NCI-H2081 (cell line): Measurements from ENCODE around the gene SULT1A3.
A peak's percentile ranks its signal among the peaks of the same experiment; 100 is the strongest.
"Not testable (repeated sequence)": the region's sequence is repeated elsewhere in the genome, so short reads cannot be mapped to it uniquely, and the experiment has no call there.

Experiments
- DNase-seq, 2 experiments: peaks; one replicate each; lab custom pipeline; 2025; lab: John Stamatoyannopoulos, UW

Gene SULT1A3

DNA sequence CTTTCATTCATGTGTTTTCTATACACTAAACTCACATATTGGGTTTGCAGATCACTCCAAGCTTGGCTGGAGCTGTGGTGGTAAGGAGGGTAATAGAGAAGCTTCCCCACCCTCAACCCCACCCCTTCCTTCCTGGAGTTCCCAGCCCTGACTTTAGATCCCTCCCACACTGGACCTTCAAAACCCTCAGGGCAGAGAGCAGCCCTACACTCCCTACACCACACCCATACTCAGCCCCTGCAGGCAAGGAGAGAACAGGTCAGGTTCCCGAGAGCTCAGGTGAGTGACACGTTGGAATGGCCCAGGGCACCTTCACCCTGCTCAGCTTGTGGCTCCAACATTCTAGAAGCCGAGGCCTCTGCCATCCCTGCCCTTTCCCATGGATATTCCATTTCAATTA is at the start of gene SULT1A3:
TSS of gene SULT1A3 (plus strand) at position 207 of the 400 bp plus-strand sequence. CDS start 1,474 bp downstream, outside the sequence.
- not testable (repeated sequence) for DNase-seq

DNA sequence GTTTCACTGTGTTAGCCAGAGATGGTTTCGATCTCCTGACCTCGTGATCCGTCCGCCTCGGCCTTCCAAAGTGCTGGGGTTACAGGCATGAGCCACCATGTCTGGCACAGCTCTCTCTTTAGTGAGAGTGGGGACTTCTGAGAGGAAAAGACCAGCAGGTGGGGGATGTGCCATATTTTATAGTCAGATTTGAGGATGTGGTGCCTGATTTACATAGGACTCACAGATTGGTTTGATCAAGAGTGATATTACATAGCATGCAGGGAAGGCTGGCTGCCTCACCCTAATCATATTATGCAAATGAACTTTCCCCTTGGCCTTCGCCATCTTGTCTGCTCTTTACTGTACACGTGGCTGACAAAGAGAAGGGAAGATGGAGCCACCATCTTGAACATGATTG is 48.0 kb upstream of the SULT1A3 start:
- DNase-seq, result no peak

DNA sequence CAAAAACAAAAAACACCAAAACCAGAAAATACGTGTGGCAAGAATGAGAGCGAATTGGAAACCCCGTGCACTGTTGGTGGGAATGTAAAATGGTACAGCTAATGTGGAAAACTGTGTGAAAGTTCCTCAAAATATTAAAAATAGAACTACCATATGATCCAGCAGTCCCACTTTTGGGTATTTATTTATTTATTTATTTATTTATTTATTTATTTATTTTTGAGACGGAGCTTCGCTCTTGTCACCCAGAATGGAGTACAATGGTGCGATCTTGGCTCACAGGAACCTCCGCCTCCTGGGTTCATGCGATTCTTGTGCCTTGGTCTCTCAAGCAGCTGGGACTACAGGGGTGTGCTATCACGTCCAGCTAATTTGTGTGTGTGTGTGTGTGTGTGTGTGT is 46.5 kb upstream of the SULT1A3 start:
- no peak for DNase-seq

DNA sequence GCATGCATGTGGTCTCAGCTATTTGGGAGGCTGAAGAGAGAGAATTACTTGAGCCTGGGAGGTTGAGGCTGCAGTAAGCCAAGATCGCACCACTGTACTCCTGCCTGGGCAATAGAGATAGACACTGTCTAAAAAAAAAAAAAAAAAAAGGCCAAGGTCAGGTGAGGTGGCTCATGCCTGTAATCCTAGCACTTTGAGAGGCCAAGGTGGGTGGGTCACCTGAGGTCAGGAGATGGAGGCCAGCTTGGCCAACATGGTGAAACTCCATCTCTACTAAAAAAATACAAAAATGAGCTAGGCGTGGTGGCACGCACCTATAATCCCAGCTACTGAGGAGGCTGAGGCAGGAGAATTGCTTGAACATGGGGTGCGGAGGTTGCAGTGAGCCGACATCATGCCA is 43.9 kb upstream of the SULT1A3 start:
- no peak for DNase-seq

DNA sequence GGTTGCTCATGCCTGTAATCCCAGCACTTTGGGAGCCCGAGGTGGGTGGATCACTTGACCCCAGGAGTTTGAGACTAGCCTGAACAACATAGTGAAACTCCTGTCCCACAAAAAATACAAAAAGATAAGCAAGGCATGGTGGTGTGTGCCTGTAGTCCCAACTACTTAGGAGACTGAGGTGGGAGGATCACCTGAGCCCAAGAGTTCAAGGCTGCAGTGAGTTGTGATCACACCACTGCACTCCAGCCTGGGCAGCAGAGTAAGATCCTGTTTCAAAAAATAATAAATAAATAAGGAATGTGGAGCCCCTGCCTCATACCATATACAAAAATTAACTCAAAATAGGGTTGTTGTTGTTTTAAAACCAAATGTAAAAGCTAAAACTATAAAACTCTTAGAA is 41.8 kb upstream of the SULT1A3 start:
- no peak for DNase-seq

DNA sequence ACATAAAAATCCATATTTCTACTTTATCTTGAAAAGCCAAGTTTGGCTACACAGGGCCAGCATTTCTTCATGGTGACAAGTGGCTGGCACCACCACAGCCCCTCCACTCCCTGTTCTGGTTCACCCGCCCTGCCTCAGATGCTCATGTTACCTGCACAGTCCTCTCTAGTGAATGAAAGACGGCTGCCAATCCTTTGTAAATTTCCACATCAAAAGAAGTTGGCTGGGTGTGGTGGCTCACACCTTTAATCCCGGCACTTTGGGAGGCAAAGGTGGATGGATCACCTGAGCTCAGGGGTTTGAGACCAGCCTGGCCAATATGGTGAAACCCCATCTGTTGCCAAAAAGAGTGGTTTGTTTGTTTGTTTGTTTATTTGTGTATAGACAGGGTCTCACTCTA is 35.5 kb upstream of the SULT1A3 start:
- DNase-seq, result no peak

DNA sequence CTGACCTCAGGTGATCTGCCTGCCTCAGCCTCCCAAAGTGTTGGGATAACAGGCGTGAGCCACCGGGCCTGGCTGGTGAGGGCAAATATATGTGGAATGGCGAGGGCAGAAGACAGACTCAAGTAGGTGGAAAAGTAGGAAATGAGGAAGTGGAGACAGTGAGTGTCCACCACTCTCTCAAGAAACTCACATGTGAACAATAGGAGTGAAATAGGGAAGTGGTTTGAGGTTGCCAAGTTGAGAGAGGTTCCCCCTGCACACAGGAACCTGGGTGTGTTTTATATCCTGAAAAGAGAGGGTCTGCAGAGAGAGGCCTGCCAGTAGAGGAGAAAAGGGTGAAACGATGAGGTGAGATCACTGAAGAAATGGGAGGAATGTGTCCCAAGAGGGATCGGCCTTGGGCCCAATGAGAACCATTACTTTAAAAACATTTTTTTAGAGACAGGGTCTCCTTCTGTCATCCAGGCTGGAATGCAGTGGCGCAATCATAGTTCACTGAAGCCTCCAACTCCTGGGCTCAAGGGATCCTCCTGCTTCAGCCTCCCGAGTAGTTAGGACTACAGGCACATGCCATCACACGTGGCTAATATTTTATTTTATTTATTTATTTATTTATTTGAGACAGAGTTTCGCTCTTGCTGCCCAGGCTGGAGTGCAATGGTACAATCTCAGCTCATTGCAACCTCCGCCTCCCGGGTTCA is 32.7 kb upstream of the SULT1A3 start:
- DNase-seq, result no peak

DNA sequence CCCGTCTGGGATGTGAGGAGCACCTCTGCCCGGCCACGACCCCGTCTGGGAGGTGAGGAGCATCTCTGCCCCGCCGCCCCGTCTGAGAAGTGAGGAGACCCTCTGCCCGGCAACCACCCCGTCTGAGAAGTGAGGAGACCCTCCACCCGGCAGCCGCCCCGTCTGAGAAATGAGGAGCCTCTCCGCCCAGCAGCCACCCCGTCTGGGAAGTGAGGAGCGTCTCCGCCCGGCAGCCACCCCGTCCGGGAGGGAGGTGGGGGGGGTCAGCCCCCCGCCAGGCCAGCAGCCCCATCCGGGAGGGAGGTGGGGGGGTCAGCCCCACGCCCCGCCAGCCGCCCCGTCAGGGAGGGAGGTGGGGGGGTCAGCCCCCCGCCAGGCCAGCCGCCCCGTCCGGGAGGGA is 30.3 kb upstream of the SULT1A3 start:
- not testable (repeated sequence) for DNase-seq

DNA sequence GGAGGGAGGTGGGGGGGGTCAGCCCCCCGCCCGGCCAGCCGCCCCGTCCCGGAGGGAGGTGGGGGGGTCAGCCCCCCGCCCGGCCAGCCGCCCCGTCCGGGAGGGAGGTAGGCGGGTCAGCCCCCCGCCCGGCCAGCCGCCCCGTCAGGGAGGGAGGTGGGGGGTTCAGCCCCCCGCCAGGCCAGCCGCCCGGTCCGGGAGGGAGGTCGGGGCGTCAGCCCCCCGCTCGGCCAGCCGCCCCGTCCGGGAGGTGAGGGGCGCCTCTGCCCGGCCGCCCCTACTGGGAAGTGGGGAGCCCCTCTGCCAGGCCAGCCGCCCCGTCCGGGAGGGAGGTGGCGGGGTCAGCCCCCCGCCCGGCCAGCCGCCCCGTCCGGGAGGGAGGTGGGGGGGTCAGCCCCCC is 29.6 kb upstream of the SULT1A3 start:
- DNase-seq, result not testable (repeated sequence)

DNA sequence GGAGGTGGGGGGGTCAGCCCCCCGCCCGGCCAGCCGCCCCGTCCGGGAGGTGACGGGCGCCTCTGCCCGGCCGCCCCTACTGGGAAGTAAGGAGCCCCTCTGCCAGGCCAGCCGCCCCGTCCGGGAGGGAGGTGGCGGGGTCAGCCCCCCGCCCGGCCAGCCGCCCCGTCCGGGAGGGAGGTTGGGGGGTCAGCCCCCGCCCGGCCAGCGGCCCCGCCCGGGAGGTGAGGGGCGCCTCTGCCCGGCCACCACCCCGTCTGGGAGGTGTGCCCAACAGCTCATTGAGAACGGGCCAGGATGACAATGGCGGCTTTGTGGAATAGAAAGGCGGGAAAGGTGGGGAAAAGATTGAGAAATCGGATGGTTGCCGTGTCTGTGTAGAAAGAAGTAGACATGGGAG is 28.9 kb upstream of the SULT1A3 start:
- DNase-seq, result not testable (repeated sequence)

DNA sequence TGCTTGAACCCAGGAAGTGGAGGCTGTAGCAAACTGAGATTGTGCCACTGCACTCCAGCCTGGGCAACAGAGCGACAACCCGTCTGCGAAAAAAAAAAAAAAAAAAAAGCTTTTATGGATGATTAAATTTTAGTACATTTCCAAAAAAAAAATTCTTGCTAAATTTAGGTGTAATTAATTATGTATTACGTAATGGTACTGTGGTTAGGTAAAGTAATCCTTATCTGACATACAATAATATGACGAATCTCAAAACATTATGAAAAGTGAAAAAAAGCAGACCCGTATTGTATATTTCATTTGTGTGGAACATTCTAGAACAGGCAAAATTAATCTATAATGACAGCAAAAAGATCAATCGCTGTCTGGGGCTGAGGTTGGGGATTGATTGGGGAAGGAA is 26.0 kb upstream of the SULT1A3 start:
- no peak for DNase-seq

DNA sequence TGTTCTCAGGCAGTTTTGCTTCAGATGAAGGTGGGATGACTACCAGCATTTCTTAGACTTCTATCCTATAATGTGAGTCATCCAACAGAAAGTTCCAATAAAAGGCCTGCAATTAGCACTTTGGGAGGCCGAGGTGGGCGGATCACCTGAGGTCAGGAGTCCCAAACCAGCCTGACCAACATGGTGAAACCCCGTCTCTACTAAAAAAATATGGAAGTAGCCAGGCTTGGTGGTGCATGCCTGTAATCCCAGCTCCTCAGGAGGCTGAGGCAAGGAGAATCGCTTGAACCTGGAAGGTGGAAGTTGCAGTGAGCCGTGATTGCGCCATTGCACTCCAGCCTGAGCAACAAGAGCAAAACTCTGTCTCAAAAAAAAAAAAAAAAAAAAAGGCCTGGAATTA is 22.2 kb upstream of the SULT1A3 start:
- DNase-seq, result not testable (repeated sequence)

DNA sequence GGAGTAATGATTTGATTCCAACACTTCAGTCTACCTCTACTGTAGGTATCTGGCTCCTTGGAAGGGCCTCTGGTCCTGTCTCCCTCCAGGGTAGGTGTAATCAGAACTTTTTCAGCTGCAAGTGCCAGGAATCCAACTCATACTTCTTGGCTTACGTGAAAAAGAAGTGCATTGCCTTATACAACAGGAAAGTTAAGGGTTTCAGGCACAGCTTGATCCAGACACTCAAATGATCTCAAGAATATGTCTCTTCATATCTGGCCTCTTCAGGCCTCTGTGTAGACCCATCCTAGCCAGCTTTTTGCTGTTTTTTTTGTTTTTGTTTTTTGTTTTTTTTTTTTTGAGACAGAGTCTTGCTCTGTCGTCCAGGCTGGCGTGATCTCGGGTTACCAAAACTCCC is 19.9 kb upstream of the SULT1A3 start:
- DNase-seq, result no peak

DNA sequence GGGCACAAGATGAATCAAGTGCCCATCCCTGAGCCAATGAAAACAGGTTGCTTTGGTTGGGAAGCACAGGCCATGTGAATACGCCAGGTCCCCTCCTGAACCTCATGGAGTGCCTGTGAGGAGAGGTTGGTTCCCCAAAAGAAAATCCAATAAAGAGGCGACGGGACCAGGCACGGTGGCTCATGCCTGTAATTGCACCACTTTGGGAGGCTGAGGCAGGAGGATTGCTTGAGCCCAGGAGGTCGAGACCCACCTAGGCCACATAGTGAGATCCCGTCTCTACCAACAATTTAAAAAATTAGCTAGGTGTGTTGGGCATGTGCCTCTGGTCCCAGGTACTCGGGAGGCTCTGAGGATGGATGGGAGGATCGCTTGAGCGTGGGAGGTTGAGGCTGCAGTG is 19.1 kb upstream of the SULT1A3 start:
- DNase-seq, result no peak

DNA sequence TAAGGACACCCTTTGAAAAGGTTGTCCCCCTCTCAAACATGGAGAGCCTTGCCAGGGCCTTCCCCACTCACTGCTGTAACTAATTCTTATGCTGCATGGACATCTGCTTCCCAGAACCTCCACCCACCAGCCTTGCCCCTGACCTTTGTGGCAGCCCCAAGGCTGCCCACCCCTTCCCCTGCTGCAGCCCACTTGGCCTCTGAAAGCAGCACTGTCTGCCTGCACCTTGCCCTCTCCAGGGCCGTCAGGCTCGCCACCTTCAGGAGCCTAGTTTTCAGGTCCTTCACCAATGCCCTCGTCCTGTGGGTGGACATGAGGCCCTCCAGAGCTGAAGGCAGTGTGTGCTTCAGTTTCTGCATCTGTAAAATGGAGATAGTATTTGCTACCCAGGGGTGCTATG is 18.3 kb upstream of the SULT1A3 start:
- DNase-seq, result no peak

DNA sequence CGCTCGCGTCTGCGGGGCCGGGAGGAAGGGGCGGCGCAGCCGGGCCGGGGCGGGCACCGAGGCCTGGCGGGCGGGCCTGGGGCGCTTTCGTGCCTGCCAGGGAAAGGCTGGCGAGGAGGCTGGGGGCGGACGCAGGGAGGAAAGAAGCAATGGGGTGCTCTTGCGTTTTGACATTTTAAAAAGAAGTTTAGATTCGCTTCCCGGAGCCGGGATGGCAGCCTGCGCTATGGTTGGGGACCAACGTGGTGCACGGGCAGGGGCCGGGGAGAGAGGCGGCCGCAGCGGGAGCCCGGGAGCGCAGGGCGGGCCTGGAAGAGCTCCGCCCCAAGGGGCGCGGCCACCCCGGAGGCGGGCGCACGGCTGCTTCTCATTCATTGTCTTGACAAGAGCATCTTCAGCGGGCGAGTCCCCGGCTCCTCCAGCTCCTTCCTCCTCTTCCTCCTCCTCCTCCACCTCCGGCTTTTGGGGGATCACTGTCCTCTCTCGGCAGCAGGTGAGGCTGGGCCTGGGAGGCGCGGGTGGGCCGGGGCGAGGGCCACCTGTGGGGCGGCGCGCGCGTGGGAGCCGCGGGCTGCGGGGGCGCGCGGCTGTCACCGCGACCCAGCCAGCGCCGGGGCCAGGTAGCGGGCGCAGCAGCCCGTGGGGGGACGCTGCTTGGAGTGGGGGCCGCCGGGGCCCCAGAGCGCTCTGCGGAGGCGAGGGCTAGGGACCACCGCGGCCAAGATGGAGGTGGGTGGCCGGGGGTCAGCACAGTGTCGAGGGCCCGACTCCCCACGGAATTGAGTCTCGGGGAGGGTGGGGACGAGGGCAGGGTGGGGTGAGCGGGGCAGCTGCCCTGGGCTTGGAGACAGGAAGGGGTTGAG is 15.6 kb upstream of the SULT1A3 start, which contains the start of gene CORO1A:
TSS of gene CORO1A (plus strand) at position 370 of the 863 bp plus-strand sequence. CDS start 1,608 bp downstream, outside the sequence.
- peak; percentile 37 to 63 for DNase-seq

DNA sequence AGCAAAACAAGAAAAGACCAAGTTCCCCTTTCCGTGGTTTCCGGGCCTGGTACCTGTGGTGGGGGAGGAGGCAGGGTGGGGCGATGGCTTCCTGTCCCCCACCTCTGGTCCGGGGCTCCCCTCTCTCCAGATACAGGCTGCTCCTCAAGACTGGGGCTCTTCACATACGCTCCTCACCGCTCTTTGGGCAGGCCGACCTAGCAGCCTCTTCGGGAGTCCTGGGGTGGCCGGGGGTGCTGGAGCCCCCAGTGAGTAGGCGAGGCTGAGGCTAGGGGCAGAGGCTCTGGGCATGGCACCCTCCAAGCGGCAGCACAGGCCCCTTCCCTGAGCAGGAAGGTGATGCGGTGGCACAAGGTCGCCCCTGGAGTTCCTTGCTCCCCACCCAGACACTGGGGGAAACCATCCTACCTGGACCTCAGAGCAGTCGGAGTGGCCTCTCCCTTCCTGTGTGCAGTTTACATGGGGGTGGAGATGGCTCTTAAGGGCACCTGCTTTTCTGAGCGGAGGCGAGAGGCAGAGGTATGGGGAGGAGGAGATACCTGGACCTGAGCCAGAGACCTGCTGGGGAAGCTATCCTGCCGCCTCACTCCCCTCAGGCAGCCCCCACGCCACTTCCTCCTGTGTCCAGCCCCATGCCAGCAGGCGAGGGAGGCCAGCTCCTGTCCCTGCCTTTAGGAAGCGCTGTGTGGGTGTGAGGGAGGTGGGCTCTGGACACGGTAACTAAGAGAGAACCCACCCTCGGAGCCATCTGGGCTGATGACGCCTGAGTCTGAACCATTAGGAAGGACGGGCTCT is 14.8 kb upstream of the SULT1A3 start:
- peak; percentile 57 to 77 for DNase-seq

DNA sequence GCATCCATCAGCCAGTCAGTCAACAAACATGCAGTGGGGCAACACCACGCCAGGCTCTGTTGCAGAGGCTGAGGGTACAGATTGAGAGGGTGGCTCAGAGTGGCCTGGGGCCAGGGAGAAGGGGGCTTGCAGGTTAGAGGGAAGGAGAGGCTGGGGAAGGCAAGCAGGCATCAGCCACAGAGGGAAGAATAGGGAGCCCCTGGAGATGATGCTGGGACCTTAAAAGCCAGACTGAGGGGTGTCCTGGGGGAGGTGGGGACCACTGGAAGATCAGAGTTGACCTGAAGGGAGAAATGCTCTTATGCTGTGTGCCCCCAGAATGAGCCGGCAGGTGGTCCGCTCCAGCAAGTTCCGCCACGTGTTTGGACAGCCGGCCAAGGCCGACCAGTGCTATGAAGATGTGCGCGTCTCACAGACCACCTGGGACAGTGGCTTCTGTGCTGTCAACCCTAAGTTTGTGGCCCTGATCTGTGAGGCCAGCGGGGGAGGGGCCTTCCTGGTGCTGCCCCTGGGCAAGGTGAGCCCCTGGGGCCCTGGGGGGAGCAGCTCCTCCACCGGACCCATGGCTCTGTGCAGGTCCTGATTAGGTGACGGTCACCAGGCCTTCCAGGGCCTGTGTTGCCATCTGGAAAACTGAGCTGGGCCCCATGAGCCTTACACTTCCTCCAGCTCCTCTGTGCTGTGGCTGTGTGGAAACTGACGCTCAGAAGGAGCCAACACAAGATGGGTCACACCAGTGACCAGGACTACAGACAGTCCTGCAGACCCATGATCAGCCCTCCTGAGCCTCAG is 14.0 kb upstream of the SULT1A3 start:
- no peak for DNase-seq

DNA sequence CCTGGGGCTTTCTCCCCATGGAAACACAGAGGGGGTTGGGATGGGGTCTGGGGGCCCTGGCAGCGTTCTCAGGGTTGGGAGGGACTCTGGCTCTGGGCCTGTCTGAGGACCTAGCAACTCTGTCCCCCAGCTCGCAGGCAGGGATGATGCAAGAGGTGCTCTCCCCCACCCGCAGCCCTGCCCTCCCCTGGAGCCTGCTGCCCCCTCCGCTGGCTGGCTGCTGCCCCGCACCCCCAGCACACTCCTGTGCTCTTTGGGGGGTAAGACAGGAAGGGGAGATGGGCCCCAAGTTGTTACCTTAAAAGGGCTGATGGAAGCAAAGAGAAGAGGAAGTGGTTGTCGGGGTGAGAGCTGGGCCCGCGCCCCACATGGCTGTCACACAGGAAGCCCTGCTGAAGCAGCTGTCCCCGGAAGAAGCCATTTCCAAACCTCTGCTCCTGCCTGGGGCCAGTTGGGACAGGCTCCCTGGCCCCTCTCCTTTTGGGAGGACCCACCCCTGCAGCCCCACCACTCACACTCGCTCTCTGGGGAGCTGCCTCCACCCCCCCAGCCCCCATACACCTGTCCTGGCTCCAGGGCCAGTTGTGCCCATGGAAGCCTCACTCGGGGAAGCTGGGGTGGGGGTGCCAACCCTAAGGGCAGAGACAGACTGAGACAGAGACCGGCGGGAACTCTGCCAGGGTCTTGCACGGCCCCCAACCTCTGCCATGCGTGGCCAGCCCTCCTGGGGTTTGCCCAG is 13.2 kb upstream of the SULT1A3 start:
- no peak for DNase-seq

DNA sequence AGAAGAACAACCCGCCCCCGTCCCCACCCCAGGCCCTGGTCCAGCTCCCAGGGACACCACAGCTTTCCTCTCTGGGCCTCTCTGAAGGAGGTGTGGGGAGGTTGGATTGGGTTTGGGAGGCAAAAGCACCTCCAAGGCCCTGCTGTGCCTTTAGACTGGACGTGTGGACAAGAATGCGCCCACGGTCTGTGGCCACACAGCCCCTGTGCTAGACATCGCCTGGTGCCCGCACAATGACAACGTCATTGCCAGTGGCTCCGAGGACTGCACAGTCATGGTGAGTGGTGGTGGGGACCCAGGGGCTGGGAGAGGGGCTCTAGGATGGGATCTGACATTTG is 12.6 kb upstream of the SULT1A3 start:
- DNase-seq, result no peak
